SH-SY5Y (cell line): ENCODE results near the gene PPFIA1.

Experiments used
- GATA2 ChIP-seq: IDR thresholded peaks from 2 replicates; pipeline ENCODE4 v1.6.1; 2011; ENCODE audit warnings: mild to moderate bottlenecking, low read depth, low read length
- GATA3 ChIP-seq: IDR thresholded peaks from 2 replicates; pipeline ENCODE4 v1.6.1; 2011; ENCODE audit warnings: low read depth, mild to moderate bottlenecking, low read length, moderate library complexity

DNA sequence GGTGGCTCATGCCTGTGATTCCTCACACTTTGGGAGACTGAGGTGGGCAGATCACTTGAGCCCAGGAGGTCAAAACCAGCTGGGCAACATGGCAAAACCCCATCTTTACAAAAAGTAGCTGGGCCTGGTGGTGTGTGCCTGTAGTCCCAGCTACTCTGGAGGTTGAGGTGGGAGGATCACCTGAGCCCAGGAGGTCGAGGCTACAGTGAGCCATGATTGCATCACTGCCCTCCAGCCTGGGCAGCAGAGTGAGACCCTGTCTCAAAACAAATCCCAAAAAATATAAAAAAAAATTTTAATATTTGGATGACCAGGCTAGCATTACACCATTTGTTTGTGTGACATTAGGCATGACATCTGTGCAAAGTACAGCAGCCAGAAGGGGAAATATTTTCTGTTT, 78.1 kb downstream of the PPFIA1 start:
- TF ChIP-seq GATA2, result no peak
- no peak for TF ChIP-seq GATA3
